Trophoblast cell (in vitro differentiated cells and primary cell): ENCODE results near the gene ILRUN.

ENCODE experiments used
- DNase-seq, 2 donors: peaks; one replicate each; pipeline ENCODE4 v3.0.0-alpha.2; 2016
- H2AFZ ChIP-seq: 2 replicates; pipeline ENCODE4 v1.6.1; 2013; ENCODE audit warnings: low read length, moderate library complexity, mild to moderate bottlenecking; ENCODE audit not compliant: insufficient read depth, poor library complexity
- H2AK5ac ChIP-seq: 2 replicates; pipeline ENCODE4 v1.6.1; 2013; ENCODE audit warnings: mild to moderate bottlenecking, low read length
- H2BK120ac ChIP-seq: 2 replicates; pipeline ENCODE4 v1.6.1; 2013; ENCODE audit warnings: low read length, mild to moderate bottlenecking, moderate library complexity; ENCODE audit not compliant: insufficient read depth, poor library complexity
- H2BK12ac ChIP-seq: 2 replicates; pipeline ENCODE4 v1.6.1; 2013; ENCODE audit warnings: mild to moderate bottlenecking, low read length, moderate library complexity
- H2BK5ac ChIP-seq: 2 replicates; pipeline ENCODE4 v1.6.1; 2013; ENCODE audit warnings: low read length, low read depth, moderate library complexity, mild to moderate bottlenecking; ENCODE audit not compliant: poor library complexity
- H3K14ac ChIP-seq: 2 replicates; pipeline ENCODE4 v1.6.1; 2013; ENCODE audit warnings: mild to moderate bottlenecking, low read length
- H3K18ac ChIP-seq: 2 replicates; pipeline ENCODE4 v1.6.1; 2013; ENCODE audit warnings: mild to moderate bottlenecking, low read length
- H3K23ac ChIP-seq: 2 replicates; pipeline ENCODE4 v1.6.1; 2013; ENCODE audit warnings: low read length
- H3K27ac ChIP-seq: 2 replicates; pipeline ENCODE4 v1.5.1; 2013; ENCODE audit warnings: low read depth, mild to moderate bottlenecking, inconsistent platforms, low read length, moderate library complexity
- H3K27me3 ChIP-seq: 2 replicates; pipeline ENCODE4 v1.6.1; 2013; ENCODE audit warnings: inconsistent platforms, mild to moderate bottlenecking, low read length, moderate library complexity; ENCODE audit not compliant: insufficient read depth
- H3K36me3 ChIP-seq, 2 experiments: 1 replicate in 1 of 2; 2 replicates in 1 of 2; pipeline ENCODE4 v1.6.1; 2013; ENCODE audit warnings: low read length in 2 of 2, mild to moderate bottlenecking in 2 of 2, moderate library complexity in 1 of 2; ENCODE audit not compliant: insufficient read depth in 2 of 2, control insufficient read depth in 1 of 2
- H3K4ac ChIP-seq: 2 replicates; pipeline ENCODE4 v1.6.1; 2013; ENCODE audit warnings: low read depth, mild to moderate bottlenecking, low read length, moderate library complexity
- H3K4me1 ChIP-seq, 2 experiments: 1 replicate in 1 of 2; 2 replicates in 1 of 2; pipeline ENCODE4 v1.6.1; 2013; ENCODE audit warnings: low read length in 2 of 2, mild to moderate bottlenecking in 2 of 2, moderate library complexity in 1 of 2; ENCODE audit not compliant: insufficient read depth in 2 of 2, control insufficient read depth in 1 of 2
- H3K4me2 ChIP-seq: 2 replicates; pipeline ENCODE4 v1.6.1; 2013; ENCODE audit warnings: inconsistent platforms, mild to moderate bottlenecking, low read length, moderate library complexity
- H3K4me3 ChIP-seq: 2 replicates; pipeline ENCODE4 v1.5.1; 2013; ENCODE audit warnings: mild to moderate bottlenecking, low read depth, low read length, inconsistent platforms
- H3K79me1 ChIP-seq: one replicate; pipeline ENCODE4 v1.6.1; 2013; ENCODE audit warnings: low read length
- H3K79me2 ChIP-seq: 2 replicates; pipeline ENCODE4 v1.6.1; 2013; ENCODE audit warnings: low read length, mild to moderate bottlenecking; ENCODE audit not compliant: control insufficient read depth, insufficient read depth, poor library complexity
- H3K9ac ChIP-seq: 2 replicates; pipeline ENCODE4 v1.6.1; 2013; ENCODE audit warnings: mild to moderate bottlenecking, low read length
- H3K9me3 ChIP-seq: 2 replicates; pipeline ENCODE4 v1.6.1; 2013; ENCODE audit warnings: low read depth, mild to moderate bottlenecking, control low read depth, inconsistent platforms, low read length; ENCODE audit not compliant: insufficient read depth
- H4K12ac ChIP-seq: 2 replicates; pipeline ENCODE4 v1.6.1; 2013; ENCODE audit warnings: low read depth, mild to moderate bottlenecking, low read length, moderate library complexity
- H4K8ac ChIP-seq: 2 replicates; pipeline ENCODE4 v1.6.1; 2013; ENCODE audit warnings: low read depth, mild to moderate bottlenecking, low read length, moderate library complexity
- H4K91ac ChIP-seq: one replicate; pipeline ENCODE4 v1.6.1; 2013; ENCODE audit warnings: low read depth, mild to moderate bottlenecking, low read length, moderate library complexity
- WGBS: extraction: QIAGEN DNeasy Blood & Tissue Kit; methylation state at CpG from one replicate; pipeline ENCODE4 v1.1.7; 2013; ENCODE audit warnings: missing lambda C conversion rate; ENCODE audit not compliant: insufficient read length, insufficient coverage; ENCODE audit errors: extremely low coverage; 5-methylcytosine and 5-hydroxymethylcytosine counted together

ILRUN gene

GRCh38 chr6:34742094-34742493 lies 45.5 kb upstream of the ILRUN start:
- no peak overlapping the region for H3K14ac ChIP-seq
- H3K4me1 ChIP-seq, result peaks cover 12 to 14% of the 10 kb centered on the region in 2 experiments
- no peak for DNase-seq
- H3K4me2 ChIP-seq, result no peak overlapping the region
- H4K12ac ChIP-seq, result no peak overlapping the region
- no peak overlapping the region for H2BK12ac ChIP-seq
- no peak overlapping the region for H4K8ac ChIP-seq
- H3K18ac ChIP-seq, result no peak overlapping the region
- H2AK5ac ChIP-seq, result no peak overlapping the region
- no peak overlapping the region for H3K4ac ChIP-seq
- no peak overlapping the region for H2AFZ ChIP-seq
- no peaks in the 10 kb centered on the region for H3K9me3 ChIP-seq
- H3K4me3 ChIP-seq, result no peak overlapping the region
- no peaks in the 10 kb centered on the region for H3K27me3 ChIP-seq
- H4K91ac ChIP-seq, result no peak overlapping the region
- WGBS, result no CpG with 5 or more reads among the region's 4 CpGs
- H2BK120ac ChIP-seq, result no peak overlapping the region
- no peaks in the 10 kb centered on the region for H3K79me2 ChIP-seq
- H3K27ac ChIP-seq, result no peak overlapping the region
- no peak overlapping the region for H3K9ac ChIP-seq
- peaks cover 2% of the 10 kb centered on the region for H3K79me1 ChIP-seq
- no peak overlapping the region for H2BK5ac ChIP-seq
- H3K36me3 ChIP-seq, result no peaks in the 10 kb centered on the region
- H3K23ac ChIP-seq, result no peak overlapping the region

GRCh38 chr6:34736823-34737222 lies 40.3 kb upstream of the ILRUN start:
- Histone ChIP-seq H3K27me3 (no peaks in the 10 kb centered on the region), H3K9me3 (no peaks in the 10 kb centered on the region), H3K14ac (no peak overlapping the region), H3K9ac (no peak overlapping the region), H3K4me2 (no peak overlapping the region), H2AFZ (no peak overlapping the region), H4K91ac (no peak overlapping the region), H3K4me1 (no peaks in the 10 kb centered on the region), H3K18ac (no peak overlapping the region), H4K8ac (no peak overlapping the region), H4K12ac (no peak overlapping the region), H3K4me3 (no peak overlapping the region), H3K27ac (no peak overlapping the region), H2AK5ac (no peak overlapping the region), H3K79me2 (no peaks in the 10 kb centered on the region), H3K23ac (no peak overlapping the region), H2BK120ac (no peak overlapping the region), H2BK12ac (no peak overlapping the region), H3K36me3 (no peaks in the 10 kb centered on the region), H3K4ac (no peak overlapping the region), H2BK5ac (no peak overlapping the region), H3K79me1 (no peaks in the 10 kb centered on the region)
- DNase-seq, result no peak
- no CpG with 5 or more reads among the region's 3 CpGs for WGBS

DNA sequence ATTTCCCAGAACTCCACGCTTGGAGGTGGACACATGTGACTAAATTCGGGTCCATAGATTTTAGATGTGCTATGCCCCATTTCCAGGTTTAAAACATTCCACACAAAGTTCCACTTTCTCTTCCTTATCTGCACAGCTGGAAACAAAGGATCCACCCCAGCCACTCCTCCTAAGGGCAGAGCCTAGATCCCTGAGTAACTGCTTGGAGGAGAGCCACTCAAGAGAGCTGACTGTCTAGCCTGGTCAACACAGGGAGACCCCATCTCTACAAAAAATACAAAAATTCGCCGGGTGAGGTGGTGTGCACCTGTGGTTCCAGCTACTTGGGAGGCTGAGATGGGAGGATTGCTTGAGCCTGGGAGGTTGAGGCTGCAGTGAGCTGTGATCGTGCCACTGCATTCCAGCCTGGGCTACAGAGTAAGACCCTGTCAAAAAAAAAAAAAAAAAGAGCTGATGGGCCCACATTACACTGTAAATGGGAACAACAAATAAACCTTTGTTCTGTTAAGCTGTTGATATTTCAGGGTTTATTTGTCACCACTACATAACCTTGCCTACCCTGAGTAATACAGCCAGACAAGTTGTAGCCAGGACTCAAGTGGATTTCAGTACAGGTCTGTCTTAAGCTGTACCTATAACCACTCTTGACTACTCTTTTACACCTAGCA lies 35.0 kb upstream of the ILRUN start:
- H3K4ac ChIP-seq, result no peak overlapping the region
- H3K27ac ChIP-seq, result no peak overlapping the region
- no peaks in the 10 kb centered on the region for H3K79me1 ChIP-seq
- H3K23ac ChIP-seq, result no peak overlapping the region
- no peak overlapping the region for H2AFZ ChIP-seq
- H3K14ac ChIP-seq, result no peak overlapping the region
- no peaks in the 10 kb centered on the region for H3K9me3 ChIP-seq
- no peak overlapping the region for H2BK120ac ChIP-seq
- no peak overlapping the region for H2BK5ac ChIP-seq
- no peak overlapping the region for H2BK12ac ChIP-seq
- no peaks in the 10 kb centered on the region for H3K27me3 ChIP-seq
- H3K4me3 ChIP-seq, result no peak overlapping the region
- H3K36me3 ChIP-seq, result no peaks in the 10 kb centered on the region
- no peak for DNase-seq
- H3K18ac ChIP-seq, result no peak overlapping the region
- no peaks in the 10 kb centered on the region for H3K79me2 ChIP-seq
- H4K8ac ChIP-seq, result no peak overlapping the region
- WGBS, result no CpG with 5 or more reads among the region's 5 CpGs
- H2AK5ac ChIP-seq, result no peak overlapping the region
- H4K91ac ChIP-seq, result no peak overlapping the region
- no peak overlapping the region for H3K4me2 ChIP-seq
- no peak overlapping the region for H3K9ac ChIP-seq
- H3K4me1 ChIP-seq, result no peaks in the 10 kb centered on the region
- no peak overlapping the region for H4K12ac ChIP-seq

DNA sequence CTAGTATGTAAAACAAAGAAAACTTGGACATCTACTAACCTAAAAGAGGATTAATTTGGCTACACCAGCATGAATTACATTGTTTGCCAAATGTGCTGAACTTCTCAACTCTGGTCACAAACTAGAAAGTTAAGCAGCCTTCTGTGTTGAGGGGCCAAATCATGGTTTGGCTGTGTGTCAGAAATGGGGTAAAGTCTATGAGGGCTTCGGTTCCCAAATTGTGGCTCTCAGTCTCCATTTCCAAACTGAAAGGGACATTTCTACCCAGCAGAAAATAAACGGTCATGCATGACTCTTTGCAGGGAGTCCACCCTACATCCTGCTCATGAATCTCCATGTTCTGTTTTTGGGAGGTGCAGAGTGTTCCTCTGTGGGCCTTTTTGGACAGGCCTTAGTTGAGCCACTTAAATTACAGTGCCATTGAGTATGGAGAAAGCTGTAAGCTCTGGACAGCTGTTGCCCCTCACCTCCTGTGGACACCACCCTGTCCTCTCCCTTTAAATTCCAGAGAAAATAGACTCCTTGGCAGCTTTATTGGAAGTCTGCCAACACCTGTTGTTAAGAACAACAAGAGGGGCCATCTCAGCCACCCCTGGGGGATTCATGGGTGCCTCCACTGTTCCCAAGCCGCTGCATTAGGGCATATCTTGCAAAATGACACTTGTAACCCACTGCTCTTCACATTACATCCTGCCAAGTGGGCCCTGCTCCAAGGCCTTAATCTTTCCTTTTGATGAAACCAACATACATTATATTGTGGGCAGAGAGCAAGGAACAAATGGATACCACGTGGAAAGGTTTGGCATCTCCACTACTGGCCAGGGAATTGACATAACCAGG lies 33.3 kb upstream of the ILRUN start:
- Histone ChIP-seq H2AFZ (no peak overlapping the region), H3K79me1 (no peaks in the 10 kb centered on the region), H2AK5ac (no peak overlapping the region), H4K12ac (no peak overlapping the region), H3K9me3 (no peaks in the 10 kb centered on the region), H3K18ac (no peak overlapping the region), H4K8ac (no peak overlapping the region), H3K23ac (no peak overlapping the region), H3K4ac (no peak overlapping the region), H3K9ac (no peak overlapping the region), H2BK5ac (no peak overlapping the region), H3K4me2 (no peak overlapping the region), H3K79me2 (no peaks in the 10 kb centered on the region), H3K27ac (no peak overlapping the region), H3K14ac (no peak overlapping the region), H2BK12ac (no peak overlapping the region), H3K36me3 (no peaks in the 10 kb centered on the region), H3K4me3 (no peak overlapping the region), H2BK120ac (no peak overlapping the region), H3K27me3 (no peaks in the 10 kb centered on the region), H3K4me1 (no peaks in the 10 kb centered on the region), H4K91ac (no peak overlapping the region)
- DNase-seq, result no peak
- WGBS, result no CpG with 5 or more reads among the region's 4 CpGs
